Midbrain (tissue), 1 donor: ENCODE data around the gene TNFRSF14.

Source experiments
- DNase-seq: peaks from one replicate; lab custom pipeline; 2025; lab: John Stamatoyannopoulos, UW

The TNFRSF14 gene

DNA sequence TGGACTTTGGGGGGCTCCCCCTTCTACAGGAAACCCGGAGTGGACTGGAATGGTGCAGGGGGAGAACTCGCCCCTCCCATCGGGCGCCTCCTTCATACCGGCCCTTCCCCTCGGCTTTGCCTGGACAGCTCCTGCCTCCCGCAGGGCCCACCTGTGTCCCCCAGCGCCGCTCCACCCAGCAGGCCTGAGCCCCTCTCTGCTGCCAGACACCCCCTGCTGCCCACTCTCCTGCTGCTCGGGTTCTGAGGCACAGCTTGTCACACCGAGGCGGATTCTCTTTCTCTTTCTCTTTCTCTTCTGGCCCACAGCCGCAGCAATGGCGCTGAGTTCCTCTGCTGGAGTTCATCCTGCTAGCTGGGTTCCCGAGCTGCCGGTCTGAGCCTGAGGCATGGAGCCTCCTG lies at the start of gene TNFRSF14:
Gene TNFRSF14 (plus strand): TSS at position 95 of the 401 bp plus-strand sequence. CDS start 294 bp downstream, at position 389.
- no peak for DNase-seq

DNA sequence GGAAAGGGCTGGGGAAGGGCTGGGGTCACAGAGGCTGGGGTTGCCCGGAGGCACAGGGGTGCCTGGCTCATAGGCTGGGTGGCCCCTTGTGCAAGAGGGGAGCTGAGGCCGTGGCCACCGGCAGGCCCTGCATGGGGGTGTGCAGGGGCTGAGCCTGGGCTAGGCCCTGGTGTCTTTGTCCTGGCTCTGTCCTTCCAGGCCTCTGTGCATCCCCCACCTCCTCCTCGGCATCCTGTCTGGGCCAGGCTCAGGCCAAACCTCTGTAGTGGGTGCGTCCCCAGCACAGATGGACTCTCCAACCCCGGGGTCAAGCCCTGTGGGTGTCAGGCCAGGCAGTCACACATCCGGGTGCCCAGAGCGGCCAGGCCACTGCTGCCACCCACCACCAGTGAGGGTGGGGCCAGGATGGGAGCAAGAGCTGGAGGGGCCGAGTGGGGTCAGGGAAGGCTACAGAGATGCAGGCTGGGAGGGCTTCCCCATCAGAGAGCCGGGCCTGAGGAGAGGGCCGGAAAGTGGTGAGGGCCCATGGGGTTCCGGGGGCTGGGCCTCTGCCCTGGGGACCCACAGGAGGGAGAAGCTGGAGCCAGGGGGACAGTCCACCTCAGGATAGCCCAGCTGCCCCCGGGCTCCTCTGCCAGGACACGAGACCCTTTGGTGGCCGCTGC lies 49.1 kb upstream of the TNFRSF14 start:
- no peak for DNase-seq

DNA sequence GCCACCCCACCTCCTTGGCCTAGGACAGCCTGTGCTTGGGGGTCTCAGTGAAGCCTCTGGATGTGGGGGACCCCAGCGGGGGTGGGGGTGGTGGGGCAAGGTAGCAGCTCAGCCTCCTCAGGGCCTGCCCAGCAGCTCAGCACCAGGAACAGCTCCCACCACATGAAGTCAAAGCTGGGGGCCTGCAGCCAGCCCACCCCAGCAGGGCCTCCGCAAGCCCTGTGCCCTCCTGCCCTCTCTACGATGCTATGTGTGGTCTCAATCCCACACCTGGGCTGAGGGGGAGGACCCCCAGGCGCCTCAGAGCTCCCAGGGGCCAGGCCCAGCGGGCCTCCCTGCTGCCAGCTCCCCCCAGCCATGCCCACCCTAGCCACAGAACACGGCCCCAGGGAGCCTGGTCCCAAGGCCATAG lies 48.4 kb upstream of the TNFRSF14 start:
- no peak for DNase-seq

DNA sequence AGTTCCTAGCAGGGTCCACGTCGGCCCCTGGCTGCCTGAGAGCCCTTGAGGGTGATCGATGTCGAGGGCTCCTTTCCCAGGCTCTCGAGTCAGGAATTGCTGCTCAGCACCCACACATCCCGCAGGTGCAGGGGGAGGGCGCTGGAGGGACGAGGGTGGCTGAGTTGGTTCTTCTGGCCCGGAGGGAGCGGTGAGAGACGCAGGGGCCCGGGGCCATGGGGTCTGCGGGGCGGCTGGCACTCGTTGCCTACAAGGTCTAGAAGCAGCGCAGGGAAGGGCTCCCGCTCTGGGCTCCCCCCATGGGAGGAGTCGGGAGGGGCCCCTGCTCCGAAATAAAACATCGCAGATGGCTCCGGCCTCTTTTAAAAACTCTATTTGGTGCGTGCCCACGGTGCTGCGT lies 48.0 kb upstream of the TNFRSF14 start:
- no peak for DNase-seq

DNA sequence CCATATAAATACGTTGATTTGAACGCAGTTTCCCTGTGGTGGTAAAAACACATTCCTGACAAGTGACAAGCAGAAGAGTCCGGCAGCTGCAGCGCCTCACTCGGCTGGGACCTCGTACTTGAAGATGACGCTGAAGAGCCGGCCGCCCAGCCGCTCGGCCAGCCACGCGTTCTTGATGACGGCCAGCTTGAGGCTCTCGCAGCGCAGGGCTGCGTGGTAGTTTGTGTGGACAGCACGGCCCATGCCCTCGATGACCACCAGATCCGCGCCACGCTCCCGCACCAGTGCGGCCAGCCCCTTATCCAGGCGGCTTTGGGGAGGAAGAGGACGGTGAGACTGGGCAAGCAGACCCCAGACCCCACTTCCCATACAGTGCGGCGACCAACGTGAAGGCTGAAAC lies 47.4 kb upstream of the TNFRSF14 start:
- no peak for DNase-seq

DNA sequence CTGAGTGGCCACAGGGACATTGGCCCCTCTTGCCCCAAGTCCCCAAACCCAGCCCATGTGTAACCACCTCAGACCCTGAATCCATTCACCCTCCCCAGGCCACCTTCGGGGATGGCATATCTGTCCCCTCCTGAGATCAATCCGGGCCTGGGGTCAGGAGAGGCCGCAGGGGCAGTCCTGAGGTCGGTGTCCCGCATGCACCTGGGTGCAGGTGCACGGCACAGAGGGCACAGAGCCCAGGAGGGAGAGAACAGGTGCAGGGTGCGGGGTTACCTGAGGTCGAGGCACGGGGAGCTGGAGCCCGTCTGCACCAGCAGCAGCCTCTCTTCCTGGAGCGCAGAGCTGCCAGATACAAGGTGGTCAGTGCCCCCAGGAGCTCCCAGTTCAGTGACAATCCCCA lies 46.6 kb upstream of the TNFRSF14 start:
- DNase-seq = no peak

DNA sequence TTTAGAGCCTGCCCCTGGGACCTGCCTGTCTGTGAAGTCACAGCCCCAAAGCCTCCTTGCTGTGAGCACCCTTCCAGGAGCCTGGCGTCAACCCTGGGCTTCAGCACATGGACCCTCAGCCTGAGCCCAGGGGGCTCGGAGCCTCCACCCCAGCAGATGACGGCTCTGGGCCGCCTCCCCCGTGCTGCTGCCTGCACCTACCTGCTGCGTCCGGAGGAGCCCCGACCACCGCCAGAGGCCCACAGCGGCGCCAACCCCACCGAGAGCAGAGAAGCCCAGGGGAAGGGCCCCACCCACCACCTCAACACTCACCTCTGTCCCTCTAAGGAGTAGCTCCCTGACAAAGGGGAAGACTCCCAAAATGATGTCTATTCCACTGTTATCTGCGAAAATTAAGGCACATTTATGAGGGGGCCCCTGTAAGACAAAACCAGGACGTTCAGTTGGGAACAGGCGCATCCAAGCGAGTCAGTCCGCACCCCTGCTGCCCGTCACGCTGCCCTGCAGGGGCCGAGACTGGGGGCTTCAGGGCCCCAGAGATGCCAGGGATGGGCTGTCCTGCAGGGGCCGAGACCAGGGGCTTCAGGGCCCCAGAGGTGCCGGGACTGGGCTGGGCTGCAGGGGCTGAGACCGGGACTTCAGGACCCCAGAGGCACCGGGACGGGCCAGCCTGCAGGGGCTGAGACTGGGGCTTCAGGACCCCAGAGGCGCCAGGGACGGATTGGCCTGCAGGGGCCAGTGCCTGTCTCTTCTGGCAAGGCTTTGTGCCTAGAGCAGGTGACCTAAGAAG lies 45.6 kb upstream of the TNFRSF14 start:
- no peak for DNase-seq

DNA sequence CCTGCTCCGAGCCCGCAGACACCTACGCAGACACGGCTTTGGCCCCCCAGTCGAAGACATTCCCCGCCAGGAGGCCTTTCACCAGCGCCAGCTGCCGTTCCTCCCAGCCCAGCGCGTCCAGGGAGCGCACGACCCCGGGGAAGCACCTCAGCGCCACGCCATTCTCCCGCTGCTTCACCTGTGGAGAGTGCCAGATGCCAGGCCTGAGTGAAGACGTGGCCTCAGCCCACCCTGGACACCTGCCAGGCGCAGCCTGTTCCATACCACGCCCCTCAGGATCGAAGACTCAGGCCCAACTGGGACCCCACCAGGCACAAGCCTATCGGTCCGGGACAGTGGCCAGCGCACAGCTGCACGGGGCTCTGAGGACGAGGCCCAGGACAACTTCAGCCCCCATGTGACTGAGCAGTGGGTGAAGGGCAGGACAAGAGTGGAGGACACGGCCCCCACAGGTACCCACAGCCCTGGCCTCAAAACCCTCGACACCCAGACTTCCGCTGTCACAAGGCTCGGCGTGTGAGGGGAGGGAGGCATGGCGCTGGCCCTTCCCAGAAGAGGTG lies 43.2 kb upstream of the TNFRSF14 start:
- DNase-seq = no peak

DNA sequence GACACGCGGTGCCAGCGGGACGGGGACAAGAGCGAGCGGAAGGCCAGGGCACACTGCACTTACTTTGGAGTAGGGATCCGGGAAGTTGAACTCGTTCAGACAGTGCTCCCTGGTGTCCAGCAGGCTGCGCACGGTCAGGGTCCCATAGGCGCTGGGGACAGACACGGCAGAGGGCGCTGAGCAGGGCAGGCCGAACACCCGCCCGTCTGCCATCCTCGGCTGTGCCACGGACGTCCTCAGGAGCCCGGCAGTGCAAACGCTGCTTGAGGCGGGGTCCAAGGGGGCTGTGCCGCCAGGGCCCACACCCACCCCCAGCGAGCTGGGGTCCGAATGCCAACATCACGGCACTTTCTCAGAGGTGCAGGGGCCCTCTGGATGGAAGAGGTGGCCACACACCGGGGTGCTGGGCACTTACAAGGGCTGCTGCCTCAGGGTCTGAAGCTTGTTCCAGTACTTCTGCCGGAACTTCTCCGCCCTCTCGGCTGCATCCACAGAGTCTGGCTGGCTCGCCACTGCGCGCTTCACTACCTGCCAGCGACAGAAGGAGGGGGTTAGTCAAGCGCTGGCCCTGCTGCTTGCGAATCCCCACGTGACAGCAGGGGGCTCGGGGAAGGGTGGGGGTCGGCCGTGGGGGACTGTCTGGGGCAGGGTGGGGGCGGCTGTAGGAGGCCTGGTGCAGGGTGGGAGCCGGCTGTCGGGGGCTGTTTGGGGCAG lies 42.1 kb upstream of the TNFRSF14 start:
- DNase-seq = no peak

DNA sequence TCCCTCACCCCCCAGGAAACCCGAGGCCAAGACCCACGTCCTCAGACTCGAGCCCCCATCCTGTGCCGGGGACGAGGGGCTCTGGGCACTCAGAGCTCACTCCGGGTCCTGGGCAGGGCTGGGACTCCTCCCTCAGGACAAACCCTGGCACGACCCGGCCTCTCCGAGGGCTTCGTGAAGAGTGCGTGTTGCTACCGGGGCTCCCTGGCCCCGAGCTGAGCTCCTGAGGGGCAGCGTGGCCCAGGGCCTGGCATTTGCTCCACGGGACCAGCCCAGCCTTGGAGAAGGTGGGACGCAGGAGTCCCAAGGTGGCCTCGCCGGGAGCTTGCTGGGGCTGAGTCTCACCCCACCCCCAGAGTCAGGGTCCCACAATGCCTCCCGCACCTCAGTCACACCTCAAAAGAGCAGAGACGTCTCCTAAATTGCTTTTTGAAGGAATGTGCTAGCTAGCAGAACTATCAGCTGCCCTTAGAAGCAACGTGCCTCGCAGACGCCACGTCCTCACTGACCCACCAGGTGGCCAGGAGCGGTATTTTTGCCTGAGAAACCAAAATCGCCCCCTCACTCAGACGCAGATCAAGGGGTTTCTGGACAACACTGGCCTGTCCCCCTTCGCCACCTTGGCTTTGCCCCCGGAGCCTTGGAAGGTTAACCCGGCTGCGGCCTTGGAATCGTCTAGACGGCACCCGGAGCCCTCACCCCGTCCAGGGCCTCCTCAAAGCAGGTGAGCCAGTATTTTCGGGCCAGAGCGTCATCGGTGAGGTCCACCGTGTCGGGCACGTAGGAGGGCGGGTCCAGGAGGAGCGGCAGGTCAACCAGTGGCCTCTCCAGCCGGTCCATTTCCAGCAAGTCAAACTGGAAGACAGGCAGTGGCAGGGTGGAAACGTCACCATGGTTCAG lies 41.1 kb upstream of the TNFRSF14 start:
- DNase-seq = no peak

DNA sequence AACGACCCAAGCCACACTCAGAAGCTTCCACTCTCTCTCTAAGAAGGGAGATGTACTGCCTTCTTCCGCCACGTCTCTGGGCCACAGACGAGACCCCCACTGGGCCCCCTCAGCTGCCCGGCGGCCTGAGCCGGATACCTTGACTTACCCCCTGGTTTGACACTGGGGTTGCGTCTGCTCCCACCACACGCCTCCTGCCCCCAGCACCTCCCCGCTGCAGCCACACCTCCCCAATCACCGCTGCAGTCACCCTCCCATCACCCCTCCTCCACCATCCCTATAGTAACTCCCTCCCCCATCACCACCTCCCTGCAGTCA lies 40.4 kb upstream of the TNFRSF14 start:
- no peak for DNase-seq

DNA sequence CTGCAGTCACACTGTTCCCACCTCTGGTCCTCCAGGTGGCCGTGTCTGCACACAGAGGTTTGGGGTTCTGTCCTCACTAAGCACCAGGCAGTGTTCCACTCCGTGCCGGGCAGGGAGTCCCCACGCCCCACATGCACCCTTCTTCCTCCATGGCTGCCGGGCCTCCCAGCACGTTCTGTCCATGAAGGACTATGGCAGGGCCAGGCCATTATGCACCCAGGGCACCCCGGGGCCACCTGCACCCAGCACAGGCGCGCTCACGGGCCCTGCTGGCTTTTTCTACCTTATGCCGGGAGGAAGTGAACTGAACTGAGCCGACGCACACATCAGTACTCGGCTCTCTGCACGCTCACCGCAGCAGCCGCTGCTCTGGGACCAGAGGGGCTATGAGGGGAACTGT lies 40.0 kb upstream of the TNFRSF14 start:
- no peak for DNase-seq

DNA sequence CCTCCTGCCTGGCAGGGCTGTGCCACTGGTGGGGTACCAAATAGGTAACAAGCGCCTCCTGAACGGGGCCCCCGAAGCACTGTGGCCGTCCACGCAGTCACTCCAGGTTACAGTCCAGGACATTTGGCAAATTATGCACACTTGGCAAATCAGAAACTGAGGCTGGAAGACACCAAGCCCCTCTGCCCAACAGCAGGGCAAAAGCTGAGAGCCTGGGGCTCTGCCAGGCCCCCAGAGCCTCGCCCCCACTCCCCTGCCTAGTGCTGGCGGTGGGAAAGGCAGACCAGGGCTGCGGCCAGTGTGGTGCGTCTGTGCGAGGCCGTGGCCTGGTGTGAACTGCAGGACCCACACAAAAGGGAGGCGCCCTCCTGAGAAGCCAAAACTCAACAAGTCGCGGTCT lies 39.2 kb upstream of the TNFRSF14 start:
- DNase-seq = no peak

DNA sequence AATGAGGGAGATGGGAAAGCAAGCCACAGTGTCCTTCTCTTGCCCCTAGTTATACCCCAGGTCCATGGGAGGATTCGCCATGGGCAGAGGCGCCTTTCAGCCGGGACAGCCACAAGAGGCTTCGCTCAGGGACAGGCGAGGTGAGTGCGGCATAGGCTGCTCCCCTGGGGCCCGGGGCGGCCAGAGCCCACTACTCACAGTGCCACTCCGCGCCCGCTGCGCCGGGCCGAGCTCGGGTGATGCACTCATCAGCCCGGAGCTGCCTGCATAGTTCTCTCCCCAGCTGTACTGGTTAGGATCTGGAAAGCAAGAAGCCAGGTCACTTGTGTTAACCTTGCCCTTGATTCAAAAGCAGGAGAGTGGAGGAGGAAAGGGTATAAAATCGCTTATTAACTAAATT lies 38.2 kb upstream of the TNFRSF14 start:
- no peak for DNase-seq

DNA sequence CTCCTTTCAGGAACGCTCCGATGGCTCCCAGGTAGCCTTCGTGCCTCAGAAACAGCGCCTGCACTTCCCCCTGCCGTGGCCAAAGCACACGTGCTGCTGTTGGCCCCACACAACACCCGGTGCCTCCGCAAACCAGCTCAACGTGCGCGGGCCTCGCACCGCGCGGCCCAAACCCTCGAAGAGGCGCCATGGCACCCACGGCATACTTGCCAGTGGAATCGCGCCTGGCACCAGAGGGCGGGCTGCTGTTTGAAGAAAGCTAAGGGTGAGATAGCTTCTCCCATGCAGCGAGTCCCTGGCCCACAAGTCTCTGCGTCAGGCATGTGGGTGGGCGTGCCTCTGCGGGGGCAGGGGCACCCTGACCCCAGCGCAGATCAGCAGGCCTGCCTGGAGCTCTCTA lies 37.6 kb upstream of the TNFRSF14 start:
- DNase-seq = no peak

DNA sequence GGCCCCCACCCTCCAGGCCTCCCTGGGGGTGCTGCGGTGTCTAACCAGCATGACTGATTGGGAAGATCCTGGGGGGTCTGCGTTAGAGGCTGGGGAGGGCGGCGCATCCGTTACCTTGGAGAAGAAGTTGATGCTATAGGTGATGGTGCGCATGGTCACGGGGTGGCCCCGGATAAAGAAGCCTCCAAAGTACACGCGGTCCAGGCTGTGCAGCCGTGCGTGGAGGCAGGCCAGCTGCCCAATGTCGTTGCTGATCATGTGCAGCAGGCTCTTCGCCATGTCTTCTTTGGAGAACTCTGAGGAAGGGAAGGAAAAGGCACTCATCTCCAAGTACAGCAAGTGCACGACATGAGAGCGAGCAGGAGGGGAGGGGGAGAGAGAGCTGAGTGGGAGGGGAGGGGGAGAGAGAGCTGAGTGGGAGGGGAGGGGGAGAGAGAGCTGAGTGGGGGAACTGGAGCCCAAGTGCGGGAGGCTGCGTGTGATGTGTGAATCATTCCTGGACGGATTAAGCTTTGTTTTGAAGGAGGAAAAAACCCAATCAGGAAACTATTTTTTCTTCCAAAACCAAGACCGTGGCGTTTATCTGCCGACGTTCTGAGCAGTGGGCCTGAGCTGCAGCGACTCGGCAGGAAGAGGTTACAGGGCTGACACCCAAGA lies 37.0 kb upstream of the TNFRSF14 start:
- no peak for DNase-seq

DNA sequence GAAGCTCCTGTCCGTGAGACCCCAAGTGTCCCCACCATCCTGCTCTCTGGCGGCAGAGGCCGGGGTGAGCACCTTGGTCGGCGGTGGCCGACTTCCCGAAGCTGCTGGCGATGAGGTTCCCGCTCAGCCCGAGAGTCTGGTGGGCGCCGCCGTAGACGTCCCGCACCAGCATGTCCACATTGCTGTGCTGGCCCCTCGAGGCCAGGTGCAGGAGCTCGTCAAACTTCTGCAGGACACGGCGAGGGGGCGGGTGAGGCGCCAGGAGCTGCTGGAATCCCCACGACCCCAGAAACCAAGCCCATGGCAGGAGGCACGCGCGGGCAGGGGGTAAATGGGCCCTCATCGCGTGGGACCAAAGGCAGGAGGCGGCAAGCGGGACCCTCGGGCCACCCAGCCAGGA lies 36.4 kb upstream of the TNFRSF14 start:
- DNase-seq = no peak

DNA sequence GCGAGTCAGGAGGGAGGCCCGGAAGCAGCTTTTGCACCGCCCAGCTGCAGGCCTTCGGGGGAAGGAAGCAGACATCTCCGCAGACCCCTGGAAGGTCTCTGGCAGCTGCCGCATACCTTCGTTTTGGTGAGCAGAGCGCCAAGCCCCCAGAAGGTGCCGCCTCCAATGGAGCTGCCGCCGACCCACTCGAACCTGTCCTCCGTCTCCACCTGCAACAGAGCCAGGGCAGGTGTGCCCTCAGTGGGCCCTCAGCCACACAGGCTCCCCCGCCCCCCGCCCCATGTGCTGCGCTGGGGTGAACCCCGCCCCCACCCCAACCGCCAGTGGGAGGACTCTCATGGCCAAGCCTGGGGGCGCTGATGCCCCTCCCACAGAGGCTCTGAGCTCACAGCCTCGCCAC lies 36.0 kb upstream of the TNFRSF14 start:
- no peak for DNase-seq

DNA sequence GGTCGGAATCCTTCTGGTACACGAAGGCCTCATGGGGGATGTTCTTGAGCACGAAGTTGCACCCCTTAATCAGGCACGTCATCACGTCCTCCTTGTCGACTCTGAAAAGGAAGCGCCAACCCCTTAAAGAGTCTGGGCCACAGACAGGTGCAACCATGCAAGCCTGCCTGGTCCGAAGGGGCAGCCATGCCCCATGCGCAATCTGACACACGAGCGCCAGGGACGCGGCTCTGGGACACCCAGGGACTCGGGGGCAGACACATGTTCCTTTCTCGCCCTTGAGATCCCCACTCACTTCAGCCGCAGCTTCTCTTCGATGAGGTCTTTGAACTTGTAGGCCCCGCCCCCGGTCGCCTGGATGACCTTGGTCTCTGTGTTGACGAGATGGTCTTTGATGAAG lies 35.4 kb upstream of the TNFRSF14 start:
- DNase-seq = no peak

DNA sequence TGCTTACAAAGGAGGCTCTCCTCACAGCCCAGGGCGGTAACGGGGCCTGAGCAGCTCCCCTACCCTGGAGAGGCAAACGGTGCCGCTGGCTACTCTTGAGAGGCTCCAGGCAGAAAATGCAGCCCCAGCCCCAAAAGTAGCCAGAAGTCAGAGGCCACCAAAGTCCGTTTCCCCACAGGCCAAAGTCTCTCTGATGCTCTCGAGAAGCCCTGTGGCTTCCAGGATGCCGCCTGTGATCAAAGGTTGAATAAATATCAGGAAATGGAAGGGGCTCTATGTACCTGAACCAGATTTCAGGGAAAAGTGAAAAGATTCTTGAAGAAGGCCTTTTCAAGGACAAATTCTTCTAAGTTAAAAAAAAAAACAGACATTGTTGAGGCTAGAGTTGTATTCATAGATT lies 33.9 kb upstream of the TNFRSF14 start:
- no peak for DNase-seq

DNA sequence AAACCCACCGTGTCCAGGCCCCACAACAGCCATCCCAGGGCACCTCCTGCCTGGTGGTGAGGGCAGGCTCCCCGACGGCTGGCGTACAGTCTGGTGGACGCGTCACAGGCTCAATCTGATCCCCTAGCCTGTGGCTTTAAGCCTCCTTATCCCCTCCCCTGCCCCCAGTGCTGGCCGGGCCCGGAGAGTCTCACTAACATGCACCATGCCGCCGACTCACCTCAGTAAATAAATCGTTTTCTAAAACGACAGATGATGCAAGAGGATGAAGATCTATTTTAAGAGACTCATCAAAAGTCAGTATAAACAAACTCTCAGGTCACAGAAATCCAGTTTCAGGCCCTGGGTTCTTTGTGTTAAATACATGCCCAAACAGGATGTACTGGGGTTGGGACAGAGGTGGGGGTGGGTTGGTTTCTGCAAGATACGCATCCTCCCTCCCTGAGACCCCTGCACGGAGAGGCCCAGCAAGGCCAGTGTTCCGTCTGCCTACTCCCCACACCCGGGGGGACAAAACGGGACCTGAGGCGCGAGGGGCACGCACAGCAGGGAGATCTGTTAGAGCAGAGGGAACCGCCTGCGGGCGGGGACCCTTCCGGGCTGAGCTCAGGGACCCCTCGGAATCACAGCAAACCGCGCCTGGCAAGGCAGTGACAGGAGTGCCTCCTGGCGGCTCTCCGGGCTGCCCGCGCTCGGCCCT lies 32.8 kb upstream of the TNFRSF14 start:
- no peak for DNase-seq
